H9 (cell line): ENCODE data around the gene FBLN7. TPM values are rescaled to one million over a fixed set of nuclear protein-coding genes. Genes with fewer than 3 reads are reported as not detected.

ENCODE experiments used
- DNase-seq: peaks from one replicate; pipeline ENCODE4 v3.0.0-alpha.2; 2017
- H2AFZ ChIP-seq: one replicate; pipeline ENCODE4 v1.6.1; 2013; ENCODE audit warnings: mild to moderate bottlenecking, low read length, control low read depth, moderate library complexity
- H2AK5ac ChIP-seq: 2 replicates; pipeline ENCODE4 v1.6.1; 2013; ENCODE audit warnings: low read length, control low read depth, mixed read lengths; ENCODE audit not compliant: insufficient read length
- H2BK120ac ChIP-seq: one replicate; pipeline ENCODE4 v1.6.1; 2013; ENCODE audit warnings: low read depth, mild to moderate bottlenecking, low read length, control low read depth, inconsistent platforms; ENCODE audit not compliant: poor library complexity, severe bottlenecking
- H2BK12ac ChIP-seq: 2 replicates; pipeline ENCODE4 v1.6.1; 2013; ENCODE audit warnings: low read length, control low read depth, mixed read lengths, low read depth; ENCODE audit not compliant: insufficient read length
- H2BK15ac ChIP-seq: 2 replicates; pipeline ENCODE4 v1.6.1; 2013; ENCODE audit warnings: low read depth, low read length, control low read depth
- H2BK20ac ChIP-seq: one replicate; pipeline ENCODE4 v1.6.1; 2013; ENCODE audit warnings: low read depth, mild to moderate bottlenecking, low read length, control low read depth, inconsistent platforms; ENCODE audit not compliant: poor library complexity, severe bottlenecking
- H2BK5ac ChIP-seq: 2 replicates; pipeline ENCODE4 v1.6.1; 2013; ENCODE audit warnings: low read length, control low read depth, mixed read lengths; ENCODE audit not compliant: insufficient read length
- H3K14ac ChIP-seq: 2 replicates; pipeline ENCODE4 v1.6.1; 2013; ENCODE audit warnings: low read length, control low read depth; ENCODE audit not compliant: insufficient read depth
- H3K18ac ChIP-seq: 2 replicates; pipeline ENCODE4 v1.6.1; 2013; ENCODE audit warnings: low read depth, mild to moderate bottlenecking, mixed read lengths, low read length, control low read depth; ENCODE audit not compliant: insufficient read length
- H3K23ac ChIP-seq: 2 replicates; pipeline ENCODE4 v1.6.1; 2013; ENCODE audit warnings: low read length, control low read depth, mixed read lengths, low read depth; ENCODE audit not compliant: insufficient read length
- H3K23me2 ChIP-seq: 2 replicates; pipeline ENCODE4 v1.6.1; 2013; ENCODE audit warnings: low read depth, mild to moderate bottlenecking, mixed read lengths, low read length, control low read depth; ENCODE audit not compliant: insufficient read length, poor library complexity, severe bottlenecking
- H3K27ac ChIP-seq: 2 replicates; pipeline ENCODE4 v1.5.1; 2013; ENCODE audit warnings: low read length, control low read depth, mixed read lengths, low read depth; ENCODE audit not compliant: insufficient read length
- H3K27me3 ChIP-seq: 2 replicates; pipeline ENCODE4 v1.6.1; 2013; ENCODE audit warnings: low read length, control low read depth, inconsistent platforms; ENCODE audit not compliant: insufficient read depth
- H3K4ac ChIP-seq: 2 replicates; pipeline ENCODE4 v1.6.1; 2013; ENCODE audit warnings: low read depth, mild to moderate bottlenecking, control low read depth, inconsistent platforms, low read length, moderate library complexity
- H3K4me1 ChIP-seq: 2 replicates; pipeline ENCODE4 v1.6.1; 2013; ENCODE audit warnings: low read length, control low read depth, inconsistent platforms; ENCODE audit not compliant: insufficient read depth
- H3K4me2 ChIP-seq: 2 replicates; pipeline ENCODE4 v1.6.1; 2013; ENCODE audit warnings: low read length, control low read depth, mixed read lengths; ENCODE audit not compliant: insufficient read length, insufficient read depth
- H3K56ac ChIP-seq: 2 replicates; pipeline ENCODE4 v1.6.1; 2013; ENCODE audit warnings: low read depth, mild to moderate bottlenecking, mixed read lengths, low read length, control low read depth; ENCODE audit not compliant: insufficient read length
- H3K79me1 ChIP-seq: 2 replicates; pipeline ENCODE4 v1.6.1; 2013; ENCODE audit warnings: low read depth, mild to moderate bottlenecking, moderate library complexity, low read length, control low read depth, inconsistent platforms; ENCODE audit not compliant: insufficient read depth, poor library complexity, severe bottlenecking
- H3K79me2 ChIP-seq: 2 replicates; pipeline ENCODE4 v1.6.1; 2013; ENCODE audit warnings: low read length, control low read depth, inconsistent platforms; ENCODE audit not compliant: insufficient read depth
- H3K9ac ChIP-seq: 2 replicates; pipeline ENCODE4 v1.6.1; 2013; ENCODE audit warnings: low read length, control low read depth, mixed read lengths; ENCODE audit not compliant: insufficient read length; ENCODE audit errors: extremely low read depth
- H3K9me3 ChIP-seq: one replicate; pipeline ENCODE4 v1.6.1; 2013; ENCODE audit warnings: low read depth, low read length, inconsistent platforms; ENCODE audit not compliant: control insufficient read depth
- H3T11ph ChIP-seq: one replicate; pipeline ENCODE4 v1.6.1; 2013; ENCODE audit warnings: mild to moderate bottlenecking, low read length, control low read depth, inconsistent platforms
- H4K20me1 ChIP-seq: one replicate; pipeline ENCODE4 v1.6.1; 2013; ENCODE audit not compliant: control insufficient read depth, insufficient read length, insufficient read depth
- H4K5ac ChIP-seq: 2 replicates; pipeline ENCODE4 v1.6.1; 2013; ENCODE audit warnings: low read depth, mild to moderate bottlenecking, mixed read lengths, low read length, control low read depth; ENCODE audit not compliant: insufficient read length
- H4K8ac ChIP-seq: replicated peaks from 2 replicates; pipeline ENCODE4 v1.6.1; 2013; ENCODE audit warnings: low read length, control low read depth, mixed read lengths, low read depth; ENCODE audit not compliant: insufficient read length
- H4K91ac ChIP-seq: 2 replicates; pipeline ENCODE4 v1.6.1; 2013; ENCODE audit warnings: low read depth, mild to moderate bottlenecking, moderate library complexity, mixed read lengths, low read length, control low read depth; ENCODE audit not compliant: insufficient read length
- H3K27ac Mint-ChIP-seq, 3 experiments: 2 replicates in 2 of 3; 3 replicates in 1 of 3; pipeline ENCODE4 v1.8.0; 2020 to 2021; ENCODE audit warnings: mixed read lengths in 3 of 3, mild to moderate bottlenecking in 1 of 3, moderate library complexity in 1 of 3
- H3K27me3 Mint-ChIP-seq: 2 replicates; pipeline ENCODE4 v1.8.0; 2021; ENCODE audit warnings: low read depth, mild to moderate bottlenecking, moderate library complexity, mixed read lengths
- H3K36me3 Mint-ChIP-seq, 3 experiments: 2 replicates in 2 of 3; 3 replicates in 1 of 3; pipeline ENCODE4 v1.8.0; 2020 to 2021; ENCODE audit warnings: low read depth in 3 of 3, mixed read lengths in 3 of 3; ENCODE audit not compliant: insufficient read depth in 1 of 3
- H3K4me1 Mint-ChIP-seq, 2 experiments: 2 replicates each; pipeline ENCODE4 v1.8.0; 2020; ENCODE audit warnings: mixed read lengths in 2 of 2
- H3K4me3 Mint-ChIP-seq, 2 experiments: 2 replicates in 1 of 2; 3 replicates in 1 of 2; pipeline ENCODE4 v1.8.0; 2020 to 2021; ENCODE audit warnings: mild to moderate bottlenecking in 2 of 2, mixed read lengths in 2 of 2, moderate library complexity in 1 of 2
- H3K9me3 Mint-ChIP-seq, 2 experiments: 2 replicates in 1 of 2; 3 replicates in 1 of 2; pipeline ENCODE4 v1.8.0; 2020; ENCODE audit warnings: mild to moderate bottlenecking in 2 of 2, mixed read lengths in 2 of 2, moderate library complexity in 1 of 2
- WGBS: extraction: QIAGEN DNeasy Blood & Tissue Kit; methylation state at CpG from one replicate; pipeline ENCODE4 v1.1.7; 2013; ENCODE audit warnings: missing lambda C conversion rate, low lambda C conversion rate, mixed read lengths; ENCODE audit not compliant: insufficient read length; ENCODE audit errors: extremely low coverage; 5-methylcytosine and 5-hydroxymethylcytosine counted together
- total RNA-seq: library from RNA; stranded (reverse); gene quantifications from 2 replicates; pipeline ENCODE4 v1.2.1, GENCODE V29; 2021
- TF ChIP-seq, protein P1 (sequence below): fragments of 200-600 bp; sonication (generic); conservative IDR thresholded peaks from 3 replicates; pipeline ENCODE4 v1.8.0; 2021; ENCODE audit warnings: antibody characterized with exemption, mild to moderate bottlenecking

Gene FBLN7
- total RNA-seq, 1 experiment from 2014 or later, result 1.3 TPM

DNA sequence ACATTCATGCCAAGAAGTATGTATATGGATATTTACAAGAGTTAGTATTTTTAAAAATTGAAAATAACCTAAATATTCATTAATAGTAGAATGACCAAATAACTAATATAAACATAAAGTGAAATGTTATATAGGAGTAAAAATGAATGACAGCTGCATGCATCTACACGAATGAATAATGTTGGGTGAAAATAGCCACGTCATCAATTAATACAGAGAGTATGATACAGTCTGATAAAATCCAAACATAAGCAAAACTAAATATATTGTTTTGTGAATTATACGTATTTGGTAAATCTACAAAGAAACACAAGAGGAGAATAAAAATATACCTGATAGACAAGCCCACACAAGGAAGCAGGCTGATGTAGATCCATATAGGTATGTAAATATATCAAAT is 92.2 kb downstream of the FBLN7 start:
- Histone ChIP-seq H3K79me2 (no peaks in the 10 kb centered on the region), H3K56ac (no peak overlapping the region), H2BK120ac (no peak overlapping the region), H4K5ac (no peak overlapping the region), H3K9me3 (no peaks in the 10 kb centered on the region), H4K20me1 (no peaks in the 10 kb centered on the region), H3K27ac (no peak overlapping the region), H3K79me1 (no peaks in the 10 kb centered on the region), H2BK20ac (no peak overlapping the region), H3K23ac (no peak overlapping the region), H3K14ac (no peak overlapping the region), H2BK15ac (no peak overlapping the region), H3K23me2 (no peaks in the 10 kb centered on the region), H2BK12ac (no peak overlapping the region), H3K4me1 (no peaks in the 10 kb centered on the region), H3K18ac (no peak overlapping the region), H3T11ph (no peak overlapping the region), H2AK5ac (no peak overlapping the region), H4K8ac (no peak overlapping the region), H3K27me3 (no peaks in the 10 kb centered on the region), H4K91ac (no peak overlapping the region), H3K9ac (no peak overlapping the region), H3K4me2 (no peak overlapping the region), H2BK5ac (no peak overlapping the region), H3K4ac (no peak overlapping the region), H2AFZ (no peak overlapping the region)
- no peak overlapping the region for H3K4me3 Mint-ChIP-seq
- no peak for DNase-seq
- no CpG with 5 or more reads among the region's 3 CpGs for WGBS
- no peak overlapping the region for H3K27ac Mint-ChIP-seq
- no peaks in the 10 kb centered on the region for H3K4me1 Mint-ChIP-seq
- TF ChIP-seq, protein P1, sequence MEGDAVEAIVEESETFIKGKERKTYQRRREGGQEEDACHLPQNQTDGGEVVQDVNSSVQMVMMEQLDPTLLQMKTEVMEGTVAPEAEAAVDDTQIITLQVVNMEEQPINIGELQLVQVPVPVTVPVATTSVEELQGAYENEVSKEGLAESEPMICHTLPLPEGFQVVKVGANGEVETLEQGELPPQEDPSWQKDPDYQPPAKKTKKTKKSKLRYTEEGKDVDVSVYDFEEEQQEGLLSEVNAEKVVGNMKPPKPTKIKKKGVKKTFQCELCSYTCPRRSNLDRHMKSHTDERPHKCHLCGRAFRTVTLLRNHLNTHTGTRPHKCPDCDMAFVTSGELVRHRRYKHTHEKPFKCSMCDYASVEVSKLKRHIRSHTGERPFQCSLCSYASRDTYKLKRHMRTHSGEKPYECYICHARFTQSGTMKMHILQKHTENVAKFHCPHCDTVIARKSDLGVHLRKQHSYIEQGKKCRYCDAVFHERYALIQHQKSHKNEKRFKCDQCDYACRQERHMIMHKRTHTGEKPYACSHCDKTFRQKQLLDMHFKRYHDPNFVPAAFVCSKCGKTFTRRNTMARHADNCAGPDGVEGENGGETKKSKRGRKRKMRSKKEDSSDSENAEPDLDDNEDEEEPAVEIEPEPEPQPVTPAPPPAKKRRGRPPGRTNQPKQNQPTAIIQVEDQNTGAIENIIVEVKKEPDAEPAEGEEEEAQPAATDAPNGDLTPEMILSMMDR, result no peak
- H3K27me3 Mint-ChIP-seq, result no peaks in the 10 kb centered on the region
- H3K9me3 Mint-ChIP-seq, result no peaks in the 10 kb centered on the region
- H3K36me3 Mint-ChIP-seq, result peaks cover 0 to 11% (median 8%) of the 10 kb centered on the region in 3 experiments; a peak in 5 of 7 replicates

Other genes with a start within 250 kb of the FBLN7 start
- 4.2 and 4.8 TPM in 2 replicates for gene MERTK, start 239.8 kb upstream of the FBLN7 start, total RNA-seq
- 10.0 and 10.5 TPM in 2 replicates for gene TMEM87B, start 83.1 kb upstream of the FBLN7 start, total RNA-seq
- 6.9 TPM in 2 replicates for gene ZC3H8, start 116.7 kb downstream of the FBLN7 start, total RNA-seq
- gene ZC3H6, start 137.2 kb downstream of the FBLN7 start, total RNA-seq, result 3.5 and 4.8 TPM in 2 replicates